ENCODE data around the gene UPK1B.
"Not testable (repeated sequence)": the region's sequence is repeated elsewhere in the genome, so short reads cannot be mapped to it uniquely, and the experiment has no call there.

Gene UPK1B

GRCh38 chr3:119173325-119173724 lies at the start of gene UPK1B:
TSS of gene UPK1B (plus strand) at chr3:119173598. CDS start at chr3:119186742, 13,144 bp downstream.
- no peak for DNase-seq (ENCODE audit: extremely low read depth in 1 of 2, low read depth in 1 of 2)

GRCh38 chr3:119125342-119125741 lies 48.1 kb upstream of the UPK1B start:
- DNase-seq (ENCODE audit: extremely low read depth in 1 of 2, low read depth in 1 of 2): no peak

- DNase-seq (ENCODE audit: extremely low read depth in 1 of 2, low read depth in 1 of 2): no peak
Observed at GRCh38 chr3:119125742-119126504, 47.5 kb upstream of the UPK1B start.

GRCh38 chr3:119130291-119130690 lies 43.1 kb upstream of the UPK1B start:
- DNase-seq (ENCODE audit: extremely low read depth in 1 of 2, low read depth in 1 of 2): not testable (repeated sequence)

- DNase-seq (ENCODE audit: extremely low read depth in 1 of 2, low read depth in 1 of 2): not testable (repeated sequence)
Observed at GRCh38 chr3:119132291-119132690, 41.1 kb upstream of the UPK1B start.

GRCh38 chr3:119139360-119139759 lies 34.0 kb upstream of the UPK1B start:
- not testable (repeated sequence) for DNase-seq (ENCODE audit: extremely low read depth in 1 of 2, low read depth in 1 of 2)

GRCh38 chr3:119140466-119140865 lies 32.9 kb upstream of the UPK1B start:
- no peak for DNase-seq (ENCODE audit: extremely low read depth in 1 of 2, low read depth in 1 of 2)

GRCh38 chr3:119145128-119145499 lies 28.3 kb upstream of the UPK1B start:
- no peak for DNase-seq (ENCODE audit: extremely low read depth in 1 of 2, low read depth in 1 of 2)

GRCh38 chr3:119145500-119146167 lies 27.8 kb upstream of the UPK1B start, which contains the start of gene TEX55:
TSS of gene TEX55 (plus strand) at chr3:119146165. CDS start at chr3:119146190, 25 bp downstream.
- DNase-seq (ENCODE audit: extremely low read depth in 1 of 2, low read depth in 1 of 2): no peak

GRCh38 chr3:119146578-119147375 lies 26.6 kb upstream of the UPK1B start:
- DNase-seq (ENCODE audit: extremely low read depth in 1 of 2, low read depth in 1 of 2): no peak

- no peak for DNase-seq (ENCODE audit: extremely low read depth in 1 of 2, low read depth in 1 of 2)
Observed at GRCh38 chr3:119147494-119147893, 25.9 kb upstream of the UPK1B start.

GRCh38 chr3:119148493-119149180 lies 24.8 kb upstream of the UPK1B start:
- DNase-seq (ENCODE audit: extremely low read depth in 1 of 2, low read depth in 1 of 2): no peak

GRCh38 chr3:119149484-119149883 lies 23.9 kb upstream of the UPK1B start:
- DNase-seq (ENCODE audit: extremely low read depth in 1 of 2, low read depth in 1 of 2): no peak

- no peak for DNase-seq (ENCODE audit: extremely low read depth in 1 of 2, low read depth in 1 of 2)
Observed at GRCh38 chr3:119156868-119157267, 16.5 kb upstream of the UPK1B start.

- DNase-seq (ENCODE audit: extremely low read depth in 1 of 2, low read depth in 1 of 2): no peak
Observed at GRCh38 chr3:119157971-119158370, 15.4 kb upstream of the UPK1B start.

GRCh38 chr3:119160361-119160760 lies 13.0 kb upstream of the UPK1B start:
- no peak for DNase-seq (ENCODE audit: extremely low read depth in 1 of 2, low read depth in 1 of 2)

- no peak for DNase-seq (ENCODE audit: extremely low read depth in 1 of 2, low read depth in 1 of 2)
Observed at GRCh38 chr3:119160815-119161214, 12.6 kb upstream of the UPK1B start.

GRCh38 chr3:119161240-119161639 lies 12.2 kb upstream of the UPK1B start:
- no peak for DNase-seq (ENCODE audit: extremely low read depth in 1 of 2, low read depth in 1 of 2)

- not testable (repeated sequence) for DNase-seq (ENCODE audit: extremely low read depth in 1 of 2, low read depth in 1 of 2)
Observed at GRCh38 chr3:119164745-119165144, 8.7 kb upstream of the UPK1B start.

- no peak for DNase-seq (ENCODE audit: extremely low read depth in 1 of 2, low read depth in 1 of 2)
Observed at GRCh38 chr3:119170821-119171220, 2.6 kb upstream of the UPK1B start.

Measured in stimulated activated CD8-positive, alpha-beta memory T cell treated with anti-CD3 and anti-CD28 coated beads, Interleukin-7, amount 100 ng/mL, for 48 hours (primary cell).